AG04449 (cell line): ENCODE measurements around the gene CITED4.
A peak's percentile ranks its signal among the peaks of the same experiment; 100 is the strongest.

Source experiments
- CTCF ChIA-PET: fragments of 350-600 bp; formaldehyde crosslinking; extraction: SDS; loops from one replicate; lab custom pipeline; 2021; ENCODE audit warnings: antibody characterized with exemption; lab: Yijun Ruan, JAX
- POLR2A ChIA-PET: fragments of 400-600, 350-600 bp; formaldehyde crosslinking; extraction: SDS; loops from one replicate; lab custom pipeline; 2020; ENCODE audit warnings: antibody characterized with exemption, inconsistent platforms; lab: Yijun Ruan, JAX
- DNase-seq: peaks from one replicate; pipeline ENCODE4 v3.0.0-alpha.2; 2010; ENCODE audit warnings: low read depth, low spot score
- H3K4me3 ChIP-seq: 2 replicates; pipeline ENCODE4 v1.5.1; 2011; ENCODE audit warnings: low read depth, mild to moderate bottlenecking, control low read depth, low read length
- TF ChIP-seq, protein P1 (sequence below): IDR thresholded peaks from one replicate; pipeline ENCODE4 v1.5.1; 2011; ENCODE audit warnings: mild to moderate bottlenecking, moderate library complexity, low read length, control low read depth, inconsistent platforms; ENCODE audit not compliant: insufficient read depth; ENCODE audit errors: missing control alignments

CITED4 gene

DNA sequence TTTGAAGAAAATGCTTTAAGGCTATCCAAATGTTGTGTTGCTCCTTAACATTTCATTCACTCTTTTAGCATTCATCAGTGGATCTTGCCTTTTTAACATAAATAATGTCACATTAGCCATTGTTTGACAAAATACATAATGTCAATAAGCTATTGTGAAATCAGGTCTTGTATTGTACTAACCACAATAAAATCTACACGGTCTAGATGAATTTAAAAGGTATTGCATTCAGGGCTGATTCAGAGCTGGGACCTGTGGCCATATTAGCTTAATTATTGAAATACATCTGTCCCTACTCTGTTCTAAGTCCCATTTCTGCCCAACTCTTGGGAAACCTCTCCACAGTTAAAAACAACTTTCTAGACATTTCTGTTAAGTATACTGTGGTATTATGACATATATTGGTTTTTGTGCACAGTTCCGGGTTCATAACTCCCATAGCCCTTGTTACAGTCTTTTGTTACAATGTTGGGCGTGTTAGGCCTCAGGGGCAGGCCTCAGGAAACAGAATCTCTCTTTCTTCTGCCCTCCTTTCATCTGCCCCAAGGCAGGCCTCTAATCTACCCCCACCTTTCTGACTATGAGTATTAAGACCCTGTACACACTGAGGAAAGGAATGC lies 44.7 kb upstream of the CITED4 start:
- no peak overlapping the region for H3K4me3 ChIP-seq
- no peak for DNase-seq
- ChIA-PET CTCF (interaction anchor here (0.9 to 2.4 kb wide), 4 partner anchors 10 to 46 kb away, joined by 3 to 8 read pairs (median 4); no protein-coding TSS in a partner anchor), POLR2A (no interaction called here)
- TF ChIP-seq, protein P1, sequence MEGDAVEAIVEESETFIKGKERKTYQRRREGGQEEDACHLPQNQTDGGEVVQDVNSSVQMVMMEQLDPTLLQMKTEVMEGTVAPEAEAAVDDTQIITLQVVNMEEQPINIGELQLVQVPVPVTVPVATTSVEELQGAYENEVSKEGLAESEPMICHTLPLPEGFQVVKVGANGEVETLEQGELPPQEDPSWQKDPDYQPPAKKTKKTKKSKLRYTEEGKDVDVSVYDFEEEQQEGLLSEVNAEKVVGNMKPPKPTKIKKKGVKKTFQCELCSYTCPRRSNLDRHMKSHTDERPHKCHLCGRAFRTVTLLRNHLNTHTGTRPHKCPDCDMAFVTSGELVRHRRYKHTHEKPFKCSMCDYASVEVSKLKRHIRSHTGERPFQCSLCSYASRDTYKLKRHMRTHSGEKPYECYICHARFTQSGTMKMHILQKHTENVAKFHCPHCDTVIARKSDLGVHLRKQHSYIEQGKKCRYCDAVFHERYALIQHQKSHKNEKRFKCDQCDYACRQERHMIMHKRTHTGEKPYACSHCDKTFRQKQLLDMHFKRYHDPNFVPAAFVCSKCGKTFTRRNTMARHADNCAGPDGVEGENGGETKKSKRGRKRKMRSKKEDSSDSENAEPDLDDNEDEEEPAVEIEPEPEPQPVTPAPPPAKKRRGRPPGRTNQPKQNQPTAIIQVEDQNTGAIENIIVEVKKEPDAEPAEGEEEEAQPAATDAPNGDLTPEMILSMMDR, result no peak

DNA sequence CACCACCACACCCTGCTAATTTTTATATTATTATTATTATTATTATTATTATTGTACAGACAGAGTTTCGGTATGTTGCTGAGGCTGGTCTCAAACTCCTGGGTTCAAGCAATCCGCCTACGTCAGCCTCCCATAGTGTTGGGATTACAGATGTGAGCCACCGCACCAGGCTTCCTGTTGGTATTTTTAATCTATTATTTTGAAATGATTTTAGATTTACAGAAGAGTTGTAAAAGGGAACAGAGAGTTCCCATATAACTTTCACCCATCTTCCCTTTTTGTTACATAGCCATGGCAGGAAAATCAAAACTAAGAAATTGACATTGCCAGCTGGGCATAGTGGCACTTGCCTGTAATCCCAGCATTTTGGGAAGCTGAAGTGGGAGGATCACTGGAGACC lies 42.9 kb upstream of the CITED4 start:
- CTCF ChIA-PET, result interaction anchor here (2.1 kb wide), 1 partner anchor 12 kb away, joined by 5 read pairs; no protein-coding TSS in a partner anchor
- no peak overlapping the region for H3K4me3 ChIP-seq
- TF ChIP-seq, protein P1, result no peak
- POLR2A ChIA-PET, result no interaction called here
- no peak for DNase-seq

DNA sequence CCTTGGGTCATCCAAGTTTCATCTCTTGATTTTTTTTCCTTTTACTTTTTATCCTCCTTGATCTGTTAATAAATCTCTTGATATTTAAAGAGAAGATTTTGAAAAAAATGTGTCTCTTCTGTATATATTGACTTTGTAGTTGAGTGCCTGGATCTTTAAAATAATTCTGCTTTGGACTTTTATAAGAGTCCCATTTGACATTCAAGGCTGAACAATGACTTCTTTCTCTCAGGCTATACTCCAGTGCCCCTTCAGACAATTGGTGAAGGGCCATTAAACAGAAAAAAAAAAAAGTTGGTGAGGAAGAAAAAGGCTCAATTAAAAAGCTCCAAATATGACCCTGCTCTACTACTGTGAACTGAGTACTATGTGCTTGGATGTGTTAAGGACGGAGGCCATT lies 40.9 kb upstream of the CITED4 start:
- H3K4me3 ChIP-seq, result no peak overlapping the region
- ChIA-PET POLR2A (no interaction called here), CTCF (interaction anchor here (0.6 to 1.2 kb wide), 2 partner anchors 48 to 315 kb away, joined by 3 to 5 read pairs; no protein-coding TSS in a partner anchor)
- TF ChIP-seq, protein P1, result no peak
- no peak for DNase-seq

DNA sequence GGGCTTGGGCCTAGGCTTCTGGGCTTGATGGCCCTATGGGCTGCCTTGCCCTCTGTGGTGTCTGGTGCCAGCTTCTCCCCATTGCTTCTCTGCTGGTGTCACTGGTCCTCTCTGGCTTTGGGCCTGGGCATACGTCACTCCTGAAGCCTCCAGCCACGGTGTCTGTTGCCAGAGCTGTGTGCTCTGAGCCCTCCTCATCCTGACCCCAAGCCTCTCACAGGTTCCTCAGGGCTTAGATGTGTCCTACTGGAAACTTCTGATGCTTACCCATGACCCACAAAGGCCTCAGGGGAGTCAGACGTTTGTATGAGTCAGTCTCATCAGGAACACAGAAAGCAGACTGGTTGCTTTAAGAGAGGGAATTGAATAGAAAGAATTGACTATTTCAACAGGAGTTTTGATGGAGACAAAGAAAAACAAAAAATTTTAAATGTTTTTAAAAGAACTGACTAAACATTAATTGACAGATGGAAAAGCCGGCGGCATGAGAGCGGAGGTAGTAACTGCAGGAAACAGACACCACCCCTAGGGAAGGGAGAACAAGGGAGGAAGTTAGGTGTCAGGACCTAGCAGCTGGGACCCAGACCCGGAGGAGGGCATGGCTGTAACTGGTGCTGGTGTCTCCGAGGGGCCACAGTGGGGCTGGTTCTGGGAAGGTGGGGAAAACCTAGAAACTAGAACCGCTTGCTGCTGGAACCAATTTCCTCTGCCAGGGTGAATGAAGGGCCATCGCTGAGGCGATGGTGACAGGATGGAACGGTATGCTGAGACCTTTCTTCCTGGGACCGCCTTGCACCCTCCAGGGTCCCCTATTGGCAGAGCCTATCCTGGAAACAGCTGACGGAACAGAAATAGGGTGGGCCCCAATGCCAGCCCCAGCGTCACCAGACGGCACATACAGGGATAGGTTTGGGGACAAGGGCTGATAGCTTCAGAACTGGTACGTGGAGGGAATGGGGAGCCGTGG lies 40.0 kb upstream of the CITED4 start:
- POLR2A ChIA-PET, result interaction anchor here (0.8 kb wide), 1 partner anchor 26 kb away, joined by 4 read pairs; no protein-coding TSS in a partner anchor
- TF ChIP-seq, protein P1, result no peak
- no peak overlapping the region for H3K4me3 ChIP-seq
- CTCF ChIA-PET, result interaction anchor here (0.8 to 1.2 kb wide), 2 partner anchors 49 to 53 kb away, joined by 3 to 5 read pairs; no protein-coding TSS in a partner anchor
- peak; percentile 45 for DNase-seq

DNA sequence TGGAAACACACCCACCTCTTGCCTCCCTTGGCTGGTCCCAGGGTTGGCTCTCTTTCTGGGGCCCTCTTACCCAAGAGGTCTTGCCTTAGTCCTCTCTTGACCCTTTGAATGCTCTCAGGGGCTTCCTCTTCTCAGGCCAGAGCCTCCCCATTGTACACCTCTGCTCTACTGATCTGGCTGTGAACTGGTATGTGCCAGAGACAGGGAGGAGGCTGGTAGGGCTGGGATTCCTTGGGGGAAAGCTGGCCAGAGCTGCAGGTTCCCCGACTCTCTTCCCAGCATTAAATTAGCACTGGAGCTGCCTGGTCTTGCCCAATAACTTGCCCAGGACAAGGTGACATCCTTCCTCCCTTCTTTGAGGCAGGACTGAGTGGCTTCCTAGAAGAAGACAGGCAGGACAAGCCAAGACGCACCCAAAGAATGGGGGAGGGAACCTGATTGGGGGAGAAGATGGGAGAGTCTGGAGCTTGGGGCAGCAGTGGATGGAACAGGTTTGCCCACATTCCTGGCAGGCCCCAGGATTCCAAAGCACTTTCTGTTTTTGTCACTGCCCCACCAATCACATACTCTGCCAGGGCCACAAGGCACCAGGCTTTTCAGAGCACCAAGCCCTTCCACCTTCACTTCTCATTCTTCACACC lies 37.2 kb upstream of the CITED4 start:
- no peak overlapping the region for H3K4me3 ChIP-seq
- ChIA-PET CTCF (no interaction called here), POLR2A (no interaction called here)
- no peak for DNase-seq
- TF ChIP-seq, protein P1, result no peak
